ENCODE measurements around the gene OLAH. TPM values are rescaled to one million over a fixed set of nuclear protein-coding genes. Genes with fewer than 3 reads are reported as not detected.

OLAH gene
- polyA plus RNA-seq, 1 donor from 2014 or later = not detected

GRCh38 chr10:15120523-15120922 is 76.8 kb downstream of the OLAH start:
- no peak overlapping the region for H2AFZ ChIP-seq (ENCODE audit: low read depth, low read length)
- no peak for TF ChIP-seq POLR2AphosphoS5 (IDR thresholded peaks at IDR 0.05)
- TF ChIP-seq, protein P1, sequence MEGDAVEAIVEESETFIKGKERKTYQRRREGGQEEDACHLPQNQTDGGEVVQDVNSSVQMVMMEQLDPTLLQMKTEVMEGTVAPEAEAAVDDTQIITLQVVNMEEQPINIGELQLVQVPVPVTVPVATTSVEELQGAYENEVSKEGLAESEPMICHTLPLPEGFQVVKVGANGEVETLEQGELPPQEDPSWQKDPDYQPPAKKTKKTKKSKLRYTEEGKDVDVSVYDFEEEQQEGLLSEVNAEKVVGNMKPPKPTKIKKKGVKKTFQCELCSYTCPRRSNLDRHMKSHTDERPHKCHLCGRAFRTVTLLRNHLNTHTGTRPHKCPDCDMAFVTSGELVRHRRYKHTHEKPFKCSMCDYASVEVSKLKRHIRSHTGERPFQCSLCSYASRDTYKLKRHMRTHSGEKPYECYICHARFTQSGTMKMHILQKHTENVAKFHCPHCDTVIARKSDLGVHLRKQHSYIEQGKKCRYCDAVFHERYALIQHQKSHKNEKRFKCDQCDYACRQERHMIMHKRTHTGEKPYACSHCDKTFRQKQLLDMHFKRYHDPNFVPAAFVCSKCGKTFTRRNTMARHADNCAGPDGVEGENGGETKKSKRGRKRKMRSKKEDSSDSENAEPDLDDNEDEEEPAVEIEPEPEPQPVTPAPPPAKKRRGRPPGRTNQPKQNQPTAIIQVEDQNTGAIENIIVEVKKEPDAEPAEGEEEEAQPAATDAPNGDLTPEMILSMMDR (IDR thresholded peaks at IDR 0.05; ENCODE audit: poor library complexity, severe bottlenecking) = no peak
- TF ChIP-seq EP300 (conservative IDR thresholded peaks at IDR 0.05; ENCODE audit: poor library complexity, severe bottlenecking) = no peak
- no peak for TF ChIP-seq RAD21 (conservative IDR thresholded peaks at IDR 0.05)
- no peak for TF ChIP-seq TAF1 (IDR thresholded peaks at IDR 0.05; ENCODE audit: low read depth)
- no peak for TF ChIP-seq SMC3 (conservative IDR thresholded peaks at IDR 0.05; ENCODE audit: poor library complexity)
- TF ChIP-seq EZH2 (IDR thresholded peaks at IDR 0.05; ENCODE audit: borderline replicate concordance, insufficient read depth, low read length, poor library complexity, severe bottlenecking) = no peak
- H3K27me3 ChIP-seq (ENCODE audit: insufficient read depth, low read depth, low read length) = no peaks in the 10 kb centered on the region
- H4K20me1 ChIP-seq (ENCODE audit: insufficient read depth) = no peaks in the 10 kb centered on the region
- no peak overlapping the region for H3K9ac ChIP-seq (ENCODE audit: low read length)
- H3K9me2 ChIP-seq (ENCODE audit: insufficient read depth, low read length) = no peaks in the 10 kb centered on the region
- no peaks in the 10 kb centered on the region for H3F3A ChIP-seq (ENCODE audit: insufficient read depth, low read length, poor library complexity, severe bottlenecking)
- H3K27ac ChIP-seq (ENCODE audit: low read length) = no peak overlapping the region
- H3K4me2 ChIP-seq (ENCODE audit: low read length) = no peak overlapping the region
- no peaks in the 10 kb centered on the region for H3K9me3 ChIP-seq (ENCODE audit: low read length)
- no peaks in the 10 kb centered on the region for H3K79me2 ChIP-seq (replicated peaks; ENCODE audit: insufficient read depth, low read length)
- H3K4me3 ChIP-seq (ENCODE audit: low read length) = no peak overlapping the region
- peaks cover 8% of the 10 kb centered on the region for H3K36me3 ChIP-seq (ENCODE audit: insufficient read depth, low read length)

- no peak overlapping the region for H3K4me2 ChIP-seq (ENCODE audit: low read length)
Measured at GRCh38 chr10:15121707-15122106, 78.0 kb downstream of the OLAH start.

More at GRCh38 chr10:15121707-15122106, 78.0 kb downstream of the OLAH start:
- Histone ChIP-seq H4K20me1 (ENCODE audit: insufficient read depth) (no peaks in the 10 kb centered on the region), H3K27me3 (ENCODE audit: insufficient read depth, low read depth, low read length) (no peaks in the 10 kb centered on the region), H3K9ac (ENCODE audit: low read length) (no peak overlapping the region), H3K79me2 (replicated peaks; ENCODE audit: insufficient read depth, low read length) (no peaks in the 10 kb centered on the region), H3K27ac (ENCODE audit: low read length) (no peak overlapping the region), H3K36me3 (ENCODE audit: insufficient read depth, low read length) (peaks cover 8% of the 10 kb centered on the region), H2AFZ (ENCODE audit: low read depth, low read length) (no peak overlapping the region), H3K9me3 (ENCODE audit: low read length) (no peaks in the 10 kb centered on the region), H3K9me2 (ENCODE audit: insufficient read depth, low read length) (no peaks in the 10 kb centered on the region), H3K4me3 (ENCODE audit: low read length) (no peak overlapping the region), H3F3A (ENCODE audit: insufficient read depth, low read length, poor library complexity, severe bottlenecking) (no peaks in the 10 kb centered on the region)
- no peak for TF ChIP-seq TAF1 (IDR thresholded peaks at IDR 0.05; ENCODE audit: low read depth)
- TF ChIP-seq MXI1 (conservative IDR thresholded peaks at IDR 0.05; ENCODE audit: poor library complexity, severe bottlenecking) = no peak
- TF ChIP-seq, protein P1 (IDR thresholded peaks at IDR 0.05; ENCODE audit: poor library complexity, severe bottlenecking) = no peak
- no peak for TF ChIP-seq SMC3 (conservative IDR thresholded peaks at IDR 0.05; ENCODE audit: poor library complexity)
- no peak for TF ChIP-seq REST (IDR thresholded peaks at IDR 0.05; ENCODE audit: borderline replicate concordance)
- no peak for TF ChIP-seq POLR2AphosphoS5 (IDR thresholded peaks at IDR 0.05)
- TF ChIP-seq EP300 (conservative IDR thresholded peaks at IDR 0.05; ENCODE audit: poor library complexity, severe bottlenecking) = no peak
- TF ChIP-seq EZH2 (IDR thresholded peaks at IDR 0.05; ENCODE audit: borderline replicate concordance, insufficient read depth, low read length, poor library complexity, severe bottlenecking) = no peak
- no peak for TF ChIP-seq RAD21 (conservative IDR thresholded peaks at IDR 0.05)
